Epithelial cell of proximal tubule (primary cell): ENCODE results near the gene SLC24A3. TPM values are rescaled to one million over a fixed set of nuclear protein-coding genes. Genes with fewer than 3 reads are reported as not detected.

Source experiments
- DNase-seq: peaks from one replicate; pipeline ENCODE4 v3.0.0-alpha.2; 2011; ENCODE audit warnings: low read depth
- H3K4me3 ChIP-seq: 2 replicates; pipeline ENCODE4 v1.5.1; 2011; ENCODE audit warnings: low read depth, mild to moderate bottlenecking, low read length
- CTCF ChIP-seq: conservative IDR thresholded peaks from 2 replicates; pipeline ENCODE4 v1.5.1; 2012; ENCODE audit warnings: low read depth, mild to moderate bottlenecking, low read length
- total RNA-seq: library from RNA; depleted of rRNA; stranded (reverse); fragments of >200 nt; gene quantifications from 2 replicates; pipeline ENCODE4 v1.2.3, GENCODE V29; 2015

SLC24A3 gene
- total RNA-seq, 1 donor from 2014 or later: not detected

DNA sequence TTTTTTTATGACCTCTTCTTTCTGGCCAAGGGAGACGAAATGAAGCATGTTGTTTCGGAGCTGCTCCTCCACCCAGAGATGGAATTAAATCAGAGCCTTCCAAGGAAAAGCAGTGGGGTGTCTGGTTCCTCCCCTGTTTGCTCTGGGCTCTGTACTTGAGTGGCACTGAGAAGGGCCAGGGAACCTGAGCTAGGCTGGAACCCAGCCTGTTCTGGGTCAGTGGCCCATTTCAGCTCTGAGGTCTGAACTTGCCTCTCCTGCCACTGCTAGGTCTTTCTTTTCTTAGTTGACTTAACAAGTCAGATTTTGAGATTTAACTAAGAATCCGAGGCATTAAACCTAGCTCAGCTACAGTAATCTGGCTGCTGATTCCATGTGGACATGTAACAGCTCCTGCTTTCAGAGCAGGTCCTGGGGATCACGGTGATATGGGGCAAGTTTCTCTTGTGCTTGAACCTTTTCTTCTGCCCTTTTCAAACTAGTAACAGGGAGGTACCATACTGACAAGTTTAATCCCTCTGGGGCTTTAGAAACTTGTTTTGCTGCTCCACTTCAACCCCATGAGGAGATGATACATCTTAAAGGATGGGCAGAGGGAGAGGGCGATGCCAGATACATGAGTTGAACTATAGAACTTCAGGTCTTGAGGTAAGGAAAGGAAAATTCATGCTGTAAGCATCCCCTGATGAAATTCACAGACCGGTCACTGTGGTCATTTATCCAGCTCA is 101.1 kb downstream of the SLC24A3 start:
- TF ChIP-seq CTCF: no peak
- no peak for DNase-seq
- no peak overlapping the region for H3K4me3 ChIP-seq

DNA sequence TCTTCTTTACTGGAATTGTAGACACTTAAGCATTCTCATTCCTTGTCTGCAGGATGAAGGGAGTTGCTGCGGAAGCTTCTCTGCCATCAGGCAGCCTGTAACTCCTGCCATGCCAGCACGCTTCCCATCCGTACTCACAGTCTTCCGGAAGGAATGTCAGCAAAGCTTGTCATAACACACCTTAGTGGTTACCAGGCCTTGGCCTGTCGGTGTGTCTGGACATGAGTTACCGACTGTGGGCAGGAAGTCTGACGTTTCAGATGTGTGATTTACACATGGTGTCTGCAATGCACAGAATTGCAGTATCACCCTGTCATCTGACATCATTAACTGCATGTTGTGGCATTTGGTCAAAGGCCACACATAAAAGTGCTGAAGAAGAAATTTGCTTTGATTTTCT is 102.2 kb downstream of the SLC24A3 start:
- no peak for DNase-seq
- TF ChIP-seq CTCF: no peak

DNA sequence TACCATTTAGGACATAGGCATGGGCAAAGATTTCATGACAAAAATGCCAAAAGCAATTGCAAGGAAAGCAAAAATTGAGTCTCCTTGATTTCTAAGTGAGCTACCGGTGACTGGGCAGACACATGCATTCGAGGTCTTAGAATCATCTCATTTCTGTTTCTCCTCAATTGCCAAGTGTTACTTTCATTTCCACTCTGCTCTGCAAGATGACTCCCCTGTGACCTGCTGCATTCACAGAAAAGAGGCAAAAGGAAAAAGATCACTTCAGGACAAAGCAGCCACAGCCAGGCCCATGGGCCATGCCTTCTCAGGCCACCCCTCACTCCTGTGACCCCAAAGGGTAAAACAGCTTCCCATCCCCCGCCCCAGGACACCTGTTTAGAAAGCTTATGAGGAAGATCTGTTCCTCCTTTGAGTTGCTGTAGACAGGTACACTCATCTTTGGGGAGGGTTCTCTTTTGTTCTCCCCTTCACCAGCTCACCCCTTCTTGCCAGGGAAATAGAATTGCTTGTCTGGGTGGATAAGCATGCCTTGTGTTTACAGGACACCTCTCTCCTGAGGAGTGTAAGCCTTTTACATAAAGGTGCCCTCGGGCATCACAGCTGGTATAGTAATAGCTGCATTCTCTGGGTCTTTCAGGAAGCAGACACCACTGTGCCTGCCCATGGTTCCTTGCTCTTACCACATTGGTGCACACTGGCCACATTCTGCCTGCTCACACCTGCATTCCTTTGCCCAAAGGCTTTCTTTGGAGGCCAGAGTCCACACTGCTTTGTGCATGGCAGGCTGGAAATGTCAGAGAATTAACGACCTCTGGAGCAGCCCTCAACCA is 105.0 kb downstream of the SLC24A3 start:
- H3K4me3 ChIP-seq: no peak overlapping the region
- no peak for TF ChIP-seq CTCF

More for the DNA sequence above, 102.2 kb downstream of the SLC24A3 start:
- H3K4me3 ChIP-seq: no peak overlapping the region

DNA sequence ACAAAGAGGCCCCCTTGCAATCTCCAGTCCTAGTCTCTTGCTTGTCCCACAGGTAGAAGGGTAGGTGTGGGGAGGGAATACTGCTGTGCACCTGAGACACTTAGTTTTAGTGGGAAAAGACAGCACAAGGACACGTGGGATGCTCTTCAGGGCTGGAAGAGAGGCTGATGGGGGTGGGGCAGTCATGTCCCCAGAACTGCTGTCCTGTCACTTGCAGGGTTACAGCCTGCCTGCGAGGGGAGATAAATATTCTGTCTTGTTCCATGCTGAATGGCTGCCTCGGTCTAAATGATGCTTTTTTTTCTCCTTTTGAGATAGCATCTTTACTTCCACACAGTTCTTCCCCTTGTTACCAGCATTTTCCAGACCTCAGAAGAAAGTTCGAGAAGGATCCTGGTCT is 106.2 kb downstream of the SLC24A3 start:
- no peak for TF ChIP-seq CTCF
- no peak for DNase-seq
- no peak overlapping the region for H3K4me3 ChIP-seq

More for the DNA sequence above, 105.0 kb downstream of the SLC24A3 start:
- DNase-seq: no peak

DNA sequence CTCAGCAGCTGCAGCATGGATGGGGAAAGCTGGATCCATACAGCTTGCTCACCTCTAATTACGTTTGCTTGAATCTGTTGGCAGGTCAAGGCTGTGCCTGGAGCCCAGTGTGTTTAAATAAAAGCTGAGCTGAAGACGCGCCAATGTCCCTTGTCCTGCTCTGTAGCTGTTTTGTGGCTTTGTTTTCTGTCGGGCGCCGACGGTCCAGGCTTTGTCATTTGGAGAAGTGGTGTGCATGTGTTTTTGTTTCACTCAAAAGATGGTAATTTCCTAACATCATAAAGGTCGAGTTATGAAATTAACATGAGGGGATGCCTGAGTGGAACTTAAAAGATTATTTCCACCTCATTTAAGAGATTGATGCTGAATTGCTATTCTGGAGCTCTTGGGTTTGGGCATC is 107.6 kb downstream of the SLC24A3 start:
- DNase-seq: no peak
- no peak overlapping the region for H3K4me3 ChIP-seq
- no peak for TF ChIP-seq CTCF

DNA sequence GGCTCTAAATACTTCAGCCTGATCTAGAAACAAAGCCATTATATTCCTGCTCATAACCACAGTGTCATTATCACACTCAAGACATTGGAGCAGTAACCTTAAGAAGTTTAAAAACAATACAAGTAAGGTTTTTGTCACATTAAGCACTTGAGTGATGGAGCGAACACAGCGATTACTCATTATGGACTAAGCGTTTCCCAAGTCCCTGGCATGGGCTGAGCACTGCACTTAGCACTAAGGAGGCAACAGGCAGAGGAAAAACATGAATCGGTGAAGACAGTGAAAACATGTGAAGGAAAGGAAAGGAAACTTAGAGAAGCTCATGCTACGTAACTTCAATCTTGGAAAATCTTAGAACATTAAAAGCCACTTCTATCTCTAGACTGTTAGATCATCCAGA is 108.7 kb downstream of the SLC24A3 start:
- no peak for TF ChIP-seq CTCF
- H3K4me3 ChIP-seq: no peak overlapping the region
- no peak for DNase-seq
